ENCODE data around the gene CAMK1G.

CAMK1G gene

GRCh38 chr1:209611771-209612570 is 28.5 kb downstream of the CAMK1G start:
- H3K9me2 ChIP-seq (replicated peaks; ENCODE audit: insufficient read depth, low read length), result no peaks in the 10 kb centered on the region
- H3K9ac ChIP-seq (ENCODE audit: low read length), result no peak overlapping the region
- H3K4me2 ChIP-seq (ENCODE audit: low read depth, low read length, poor library complexity, severe bottlenecking), result no peak overlapping the region
- no peak overlapping the region for H2AFZ ChIP-seq (ENCODE audit: low read depth, low read length, severe bottlenecking)
- H3K9me3 ChIP-seq (ENCODE audit: insufficient read depth, low read length), result no peaks in the 10 kb centered on the region
- TF ChIP-seq CTCF (IDR thresholded peaks at IDR 0.05; ENCODE audit: insufficient read depth, low read length, poor library complexity, severe bottlenecking), result no peak
- no peak for TF ChIP-seq EZH2phosphoT487 (conservative IDR thresholded peaks at IDR 0.05; ENCODE audit: low read length)
- no peaks in the 10 kb centered on the region for H3K36me3 ChIP-seq (ENCODE audit: low read length)
- no peak overlapping the region for H3K27ac ChIP-seq (ENCODE audit: low read depth, low read length)
- H4K20me1 ChIP-seq (ENCODE audit: low read depth, low read length), result no peaks in the 10 kb centered on the region
- no peaks in the 10 kb centered on the region for H3K27me3 ChIP-seq (ENCODE audit: low read length)
- H3K79me2 ChIP-seq (ENCODE audit: insufficient read depth, low read length), result no peaks in the 10 kb centered on the region
- H3K4me3 ChIP-seq (ENCODE audit: insufficient read depth, low read length, poor library complexity, severe bottlenecking), result no peak overlapping the region
- no peaks in the 10 kb centered on the region for H3F3A ChIP-seq (ENCODE audit: insufficient read depth)

- Histone ChIP-seq H4K20me1 (ENCODE audit: low read depth, low read length) (no peaks in the 10 kb centered on the region), H3K4me2 (ENCODE audit: low read depth, low read length, poor library complexity, severe bottlenecking) (no peak overlapping the region), H2AFZ (ENCODE audit: low read depth, low read length, severe bottlenecking) (no peak overlapping the region), H3F3A (ENCODE audit: insufficient read depth) (no peaks in the 10 kb centered on the region), H3K27me3 (ENCODE audit: low read length) (no peaks in the 10 kb centered on the region), H3K9ac (ENCODE audit: low read length) (no peak overlapping the region), H3K36me3 (ENCODE audit: low read length) (no peaks in the 10 kb centered on the region), H3K27ac (ENCODE audit: low read depth, low read length) (no peak overlapping the region), H3K9me2 (replicated peaks; ENCODE audit: insufficient read depth, low read length) (no peaks in the 10 kb centered on the region), H3K9me3 (ENCODE audit: insufficient read depth, low read length) (no peaks in the 10 kb centered on the region), H3K79me2 (ENCODE audit: insufficient read depth, low read length) (no peaks in the 10 kb centered on the region), H3K4me3 (ENCODE audit: insufficient read depth, low read length, poor library complexity, severe bottlenecking) (no peak overlapping the region)
- TF ChIP-seq CTCF (IDR thresholded peaks at IDR 0.05; ENCODE audit: insufficient read depth, low read length, poor library complexity, severe bottlenecking) (no peak), EZH2phosphoT487 (conservative IDR thresholded peaks at IDR 0.05; ENCODE audit: low read length) (no peak)
These were observed 29.3 kb downstream of the CAMK1G start for GRCh38 chr1:209612646-209613399.

GRCh38 chr1:209613400-209614150 is 30.1 kb downstream of the CAMK1G start:
- H3K9ac ChIP-seq (ENCODE audit: low read length), result no peak overlapping the region
- H3K4me3 ChIP-seq (ENCODE audit: insufficient read depth, low read length, poor library complexity, severe bottlenecking), result no peak overlapping the region
- no peaks in the 10 kb centered on the region for H3K9me3 ChIP-seq (ENCODE audit: insufficient read depth, low read length)
- H3K27me3 ChIP-seq (ENCODE audit: low read length), result no peaks in the 10 kb centered on the region
- TF ChIP-seq CTCF (IDR thresholded peaks at IDR 0.05; ENCODE audit: insufficient read depth, low read length, poor library complexity, severe bottlenecking) (no peak), EZH2phosphoT487 (conservative IDR thresholded peaks at IDR 0.05; ENCODE audit: low read length) (no peak)
- no peaks in the 10 kb centered on the region for H3F3A ChIP-seq (ENCODE audit: insufficient read depth)
- H4K20me1 ChIP-seq (ENCODE audit: low read depth, low read length), result no peaks in the 10 kb centered on the region
- no peak overlapping the region for H3K27ac ChIP-seq (ENCODE audit: low read depth, low read length)
- H3K36me3 ChIP-seq (ENCODE audit: low read length), result no peaks in the 10 kb centered on the region
- H3K4me2 ChIP-seq (ENCODE audit: low read depth, low read length, poor library complexity, severe bottlenecking), result no peak overlapping the region
- H2AFZ ChIP-seq (ENCODE audit: low read depth, low read length, severe bottlenecking), result no peak overlapping the region
- no peaks in the 10 kb centered on the region for H3K9me2 ChIP-seq (replicated peaks; ENCODE audit: insufficient read depth, low read length)
- H3K79me2 ChIP-seq (ENCODE audit: insufficient read depth, low read length), result no peaks in the 10 kb centered on the region
